Gastroesophageal sphincter (tissue), 3 donors: ENCODE measurements around the gene ANKK1.

ENCODE experiments used
- POLR2A ChIP-seq, 2 donors: fragments of 450-650 bp; IDR thresholded peaks; one replicate each; pipeline ENCODE4 v1.6.1; 2017; ENCODE audit warnings: antibody characterized with exemption in 2 of 2, mild to moderate bottlenecking in 2 of 2, moderate library complexity in 1 of 2
- TF ChIP-seq, protein P1 (sequence below), 4 experiments: fragments of 200-600 bp in 2 of 4; fragments of 450-650 bp in 2 of 4; sonication (generic) in 1 of 4; IDR thresholded peaks; one replicate each; pipeline ENCODE4 v1.5.1; 2017 to 2019; ENCODE audit warnings: antibody characterized with exemption in 4 of 4, mild to moderate bottlenecking in 2 of 4, moderate library complexity in 2 of 4

- TF ChIP-seq, protein P1, sequence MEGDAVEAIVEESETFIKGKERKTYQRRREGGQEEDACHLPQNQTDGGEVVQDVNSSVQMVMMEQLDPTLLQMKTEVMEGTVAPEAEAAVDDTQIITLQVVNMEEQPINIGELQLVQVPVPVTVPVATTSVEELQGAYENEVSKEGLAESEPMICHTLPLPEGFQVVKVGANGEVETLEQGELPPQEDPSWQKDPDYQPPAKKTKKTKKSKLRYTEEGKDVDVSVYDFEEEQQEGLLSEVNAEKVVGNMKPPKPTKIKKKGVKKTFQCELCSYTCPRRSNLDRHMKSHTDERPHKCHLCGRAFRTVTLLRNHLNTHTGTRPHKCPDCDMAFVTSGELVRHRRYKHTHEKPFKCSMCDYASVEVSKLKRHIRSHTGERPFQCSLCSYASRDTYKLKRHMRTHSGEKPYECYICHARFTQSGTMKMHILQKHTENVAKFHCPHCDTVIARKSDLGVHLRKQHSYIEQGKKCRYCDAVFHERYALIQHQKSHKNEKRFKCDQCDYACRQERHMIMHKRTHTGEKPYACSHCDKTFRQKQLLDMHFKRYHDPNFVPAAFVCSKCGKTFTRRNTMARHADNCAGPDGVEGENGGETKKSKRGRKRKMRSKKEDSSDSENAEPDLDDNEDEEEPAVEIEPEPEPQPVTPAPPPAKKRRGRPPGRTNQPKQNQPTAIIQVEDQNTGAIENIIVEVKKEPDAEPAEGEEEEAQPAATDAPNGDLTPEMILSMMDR (IDR thresholded peaks at IDR 0.05) = no peak
- no peak for TF ChIP-seq POLR2A (IDR thresholded peaks at IDR 0.05)
Observed at GRCh38 chr11:113375402-113375801, 12.2 kb upstream of the ANKK1 start.
